ENCODE results near the gene ARRB2. TPM values are rescaled to one million over a fixed set of nuclear protein-coding genes. Genes with fewer than 3 reads are reported as not detected.

Gene ARRB2
- polyA plus RNA-seq, 1 of the 3 experiments (the other 2 are of a cell fraction): 24.6 TPM

- ChIA-PET POLR2A (no interaction called here), CTCF (interaction anchor here (1.2 to 1.9 kb wide), 5 partner anchors 8 to 177 kb away, joined by 3 to 9 read pairs (median 3); partner anchors contain the start of gene GLTPD2)
- Histone ChIP-seq H3K9me2 (no peaks in the 10 kb centered on the region), H3K4me2 (no peak overlapping the region), H3K9me3 (no peaks in the 10 kb centered on the region), H3K27ac (ENCODE audit: low read depth in 2 of 2, low read length in 1 of 2) (no peak overlapping the region), H3K27me3 (ENCODE audit: insufficient read depth) (peaks cover 47% of the 10 kb centered on the region), H3K36me3 (replicated peaks in 1 of 2; ENCODE audit: control insufficient read depth in 1 of 2, insufficient read depth in 2 of 2, low read length in 1 of 2) (no peaks in the 10 kb centered on the region), H2AFZ (ENCODE audit: low read depth) (no peak overlapping the region), H3K79me2 (ENCODE audit: insufficient read depth) (no peaks in the 10 kb centered on the region), H3K4me1 (ENCODE audit: control insufficient read depth in 1 of 2, insufficient read depth in 2 of 2, low read depth in 1 of 2, low read length in 1 of 2) (peaks cover 0 to 5% of the 10 kb centered on the region in 2 experiments; a peak in 1 of 4 replicates), H3K9ac (no peak overlapping the region), H3F3A (replicated peaks; ENCODE audit: insufficient read depth) (peaks cover 11% of the 10 kb centered on the region), H3K4me3 (ENCODE audit: low read depth in 2 of 2, low read length in 1 of 2) (no peak overlapping the region), H4K20me1 (ENCODE audit: insufficient read depth) (no peaks in the 10 kb centered on the region)
- no peak for DNase-seq
- TF ChIP-seq, protein P1, sequence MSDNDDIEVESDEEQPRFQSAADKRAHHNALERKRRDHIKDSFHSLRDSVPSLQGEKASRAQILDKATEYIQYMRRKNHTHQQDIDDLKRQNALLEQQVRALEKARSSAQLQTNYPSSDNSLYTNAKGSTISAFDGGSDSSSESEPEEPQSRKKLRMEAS (IDR thresholded peaks at IDR 0.05; ENCODE audit: low read depth): no peak
- TF ChIP-seq RCOR1 (IDR thresholded peaks at IDR 0.05; ENCODE audit: low read length): no peak
- TF ChIP-seq, protein P2, sequence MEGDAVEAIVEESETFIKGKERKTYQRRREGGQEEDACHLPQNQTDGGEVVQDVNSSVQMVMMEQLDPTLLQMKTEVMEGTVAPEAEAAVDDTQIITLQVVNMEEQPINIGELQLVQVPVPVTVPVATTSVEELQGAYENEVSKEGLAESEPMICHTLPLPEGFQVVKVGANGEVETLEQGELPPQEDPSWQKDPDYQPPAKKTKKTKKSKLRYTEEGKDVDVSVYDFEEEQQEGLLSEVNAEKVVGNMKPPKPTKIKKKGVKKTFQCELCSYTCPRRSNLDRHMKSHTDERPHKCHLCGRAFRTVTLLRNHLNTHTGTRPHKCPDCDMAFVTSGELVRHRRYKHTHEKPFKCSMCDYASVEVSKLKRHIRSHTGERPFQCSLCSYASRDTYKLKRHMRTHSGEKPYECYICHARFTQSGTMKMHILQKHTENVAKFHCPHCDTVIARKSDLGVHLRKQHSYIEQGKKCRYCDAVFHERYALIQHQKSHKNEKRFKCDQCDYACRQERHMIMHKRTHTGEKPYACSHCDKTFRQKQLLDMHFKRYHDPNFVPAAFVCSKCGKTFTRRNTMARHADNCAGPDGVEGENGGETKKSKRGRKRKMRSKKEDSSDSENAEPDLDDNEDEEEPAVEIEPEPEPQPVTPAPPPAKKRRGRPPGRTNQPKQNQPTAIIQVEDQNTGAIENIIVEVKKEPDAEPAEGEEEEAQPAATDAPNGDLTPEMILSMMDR (IDR thresholded peaks at IDR 0.05): no peak
- no peak for TF ChIP-seq TEAD4 (IDR thresholded peaks at IDR 0.05; ENCODE audit: borderline replicate concordance, insufficient read depth)
- TF ChIP-seq EP300 (IDR thresholded peaks at IDR 0.05; ENCODE audit: borderline replicate concordance in 1 of 2, low read depth in 1 of 2, low read length in 1 of 2): no peak
- TF ChIP-seq, protein P3, sequence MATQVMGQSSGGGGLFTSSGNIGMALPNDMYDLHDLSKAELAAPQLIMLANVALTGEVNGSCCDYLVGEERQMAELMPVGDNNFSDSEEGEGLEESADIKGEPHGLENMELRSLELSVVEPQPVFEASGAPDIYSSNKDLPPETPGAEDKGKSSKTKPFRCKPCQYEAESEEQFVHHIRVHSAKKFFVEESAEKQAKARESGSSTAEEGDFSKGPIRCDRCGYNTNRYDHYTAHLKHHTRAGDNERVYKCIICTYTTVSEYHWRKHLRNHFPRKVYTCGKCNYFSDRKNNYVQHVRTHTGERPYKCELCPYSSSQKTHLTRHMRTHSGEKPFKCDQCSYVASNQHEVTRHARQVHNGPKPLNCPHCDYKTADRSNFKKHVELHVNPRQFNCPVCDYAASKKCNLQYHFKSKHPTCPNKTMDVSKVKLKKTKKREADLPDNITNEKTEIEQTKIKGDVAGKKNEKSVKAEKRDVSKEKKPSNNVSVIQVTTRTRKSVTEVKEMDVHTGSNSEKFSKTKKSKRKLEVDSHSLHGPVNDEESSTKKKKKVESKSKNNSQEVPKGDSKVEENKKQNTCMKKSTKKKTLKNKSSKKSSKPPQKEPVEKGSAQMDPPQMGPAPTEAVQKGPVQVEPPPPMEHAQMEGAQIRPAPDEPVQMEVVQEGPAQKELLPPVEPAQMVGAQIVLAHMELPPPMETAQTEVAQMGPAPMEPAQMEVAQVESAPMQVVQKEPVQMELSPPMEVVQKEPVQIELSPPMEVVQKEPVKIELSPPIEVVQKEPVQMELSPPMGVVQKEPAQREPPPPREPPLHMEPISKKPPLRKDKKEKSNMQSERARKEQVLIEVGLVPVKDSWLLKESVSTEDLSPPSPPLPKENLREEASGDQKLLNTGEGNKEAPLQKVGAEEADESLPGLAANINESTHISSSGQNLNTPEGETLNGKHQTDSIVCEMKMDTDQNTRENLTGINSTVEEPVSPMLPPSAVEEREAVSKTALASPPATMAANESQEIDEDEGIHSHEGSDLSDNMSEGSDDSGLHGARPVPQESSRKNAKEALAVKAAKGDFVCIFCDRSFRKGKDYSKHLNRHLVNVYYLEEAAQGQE (IDR thresholded peaks at IDR 0.05; ENCODE audit: low read depth, low read length): no peak
- TF ChIP-seq IRF3 (IDR thresholded peaks at IDR 0.05; ENCODE audit: low read depth, low read length): no peak
- TF ChIP-seq, protein P4, sequence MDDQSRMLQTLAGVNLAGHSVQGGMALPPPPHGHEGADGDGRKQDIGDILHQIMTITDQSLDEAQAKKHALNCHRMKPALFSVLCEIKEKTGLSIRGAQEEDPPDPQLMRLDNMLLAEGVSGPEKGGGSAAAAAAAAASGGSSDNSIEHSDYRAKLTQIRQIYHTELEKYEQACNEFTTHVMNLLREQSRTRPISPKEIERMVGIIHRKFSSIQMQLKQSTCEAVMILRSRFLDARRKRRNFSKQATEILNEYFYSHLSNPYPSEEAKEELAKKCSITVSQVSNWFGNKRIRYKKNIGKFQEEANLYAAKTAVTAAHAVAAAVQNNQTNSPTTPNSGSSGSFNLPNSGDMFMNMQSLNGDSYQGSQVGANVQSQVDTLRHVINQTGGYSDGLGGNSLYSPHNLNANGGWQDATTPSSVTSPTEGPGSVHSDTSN (IDR thresholded peaks at IDR 0.05): no peak
- no peak for TF ChIP-seq CHD2 (IDR thresholded peaks at IDR 0.05; ENCODE audit: low read length, partially characterized antibody)
- TF ChIP-seq SMC3 (IDR thresholded peaks at IDR 0.05; ENCODE audit: low read depth, low read length): no peak
- no peak for TF ChIP-seq YY1 (IDR thresholded peaks at IDR 0.05; ENCODE audit: low read depth)
- no peak for TF ChIP-seq ELF1 (IDR thresholded peaks at IDR 0.05)
- no peak for TF ChIP-seq SIN3A (IDR thresholded peaks at IDR 0.05; ENCODE audit: borderline replicate concordance, low read depth, low read length)
- 88% methylated on average over 7 of the region's 9 CpGs for WGBS (ENCODE audit: low lambda C conversion rate)
Measured at GRCh38 chr17:4743898-4744297, 33.5 kb downstream of the ARRB2 start.

Measured in SK-N-SH (cell line).